SK-N-SH treated with all-trans-retinoic acid at 6 μM for 48 hours (cell line): ENCODE results near the gene HELQ.

Source experiments
- BACH2 ChIP-seq: fragments of 250-450 bp; sonication (Bioruptor Pico); IDR thresholded peaks from 2 replicates; pipeline ENCODE4 v1.9.0; 2021; ENCODE audit warnings: mild to moderate bottlenecking, borderline replicate concordance
- CSRNP3 ChIP-seq: fragments of 250-450 bp; sonication (Bioruptor Pico); IDR thresholded peaks from 2 replicates; pipeline ENCODE4 v1.5.1; 2021; ENCODE audit warnings: mild to moderate bottlenecking, moderate library complexity
- GLIS3 ChIP-seq: fragments of 250-450 bp; sonication (Bioruptor Pico); IDR thresholded peaks from 2 replicates; pipeline ENCODE4 v1.5.0; 2020; ENCODE audit warnings: mild to moderate bottlenecking, moderate library complexity
- ISL1 ChIP-seq: fragments of 250-450 bp; sonication (Bioruptor Pico); IDR thresholded peaks from 2 replicates; pipeline ENCODE4 v2.1.2; 2022; ENCODE audit warnings: mild to moderate bottlenecking, moderate library complexity
- OSR1 ChIP-seq: fragments of 250-450 bp; sonication (Bioruptor Pico); IDR thresholded peaks from 2 replicates; pipeline ENCODE4 v1.8.0; 2022; ENCODE audit warnings: moderate library complexity, mild to moderate bottlenecking, inconsistent platforms
- PATZ1 ChIP-seq: fragments of 250-450 bp; sonication (Bioruptor Pico); IDR thresholded peaks from 2 replicates; pipeline ENCODE4 v1.8.0; 2020; ENCODE audit warnings: mild to moderate bottlenecking, moderate library complexity, borderline replicate concordance
- RARB ChIP-seq: fragments of 250-450 bp; sonication (Bioruptor Pico); IDR thresholded peaks from 2 replicates; pipeline ENCODE4 v1.8.0; 2021; ENCODE audit warnings: mild to moderate bottlenecking, moderate library complexity

GRCh38 chr4:83378419-83378818 lies 77.2 kb downstream of the HELQ start:
- TF ChIP-seq CSRNP3 (CRISPR knock-in tag) (no peak), BACH2 (CRISPR knock-in tag) (no peak), PATZ1 (CRISPR knock-in tag) (no peak), ISL1 (no peak), OSR1 (CRISPR knock-in tag) (no peak), GLIS3 (no peak), RARB (CRISPR knock-in tag) (no peak)
